SK-N-SH treated with all-trans-retinoic acid at 6 μM for 48 hours (cell line): ENCODE data around the gene DHRS1.

Experiments used
- ATAC-seq: fragments of 200-7000 bp; cut with Tn5 transposase; 3 replicates; pipeline ENCODE4 v1.9.1; 2020; ENCODE audit warnings: mild to moderate bottlenecking, moderate library complexity
- ARNTL ChIP-seq: fragments of 450-650 bp; formaldehyde crosslinking; IDR thresholded peaks from 2 replicates; pipeline ENCODE4 v1.5.0; 2020; ENCODE audit warnings: low read depth, mild to moderate bottlenecking, moderate library complexity, borderline replicate concordance
- BACH2 ChIP-seq: fragments of 250-450 bp; sonication (Bioruptor Pico); IDR thresholded peaks from 2 replicates; pipeline ENCODE4 v1.9.0; 2021; ENCODE audit warnings: mild to moderate bottlenecking, borderline replicate concordance
- CREB5 ChIP-seq: fragments of 250-450 bp; sonication (Bioruptor Pico); IDR thresholded peaks from 2 replicates; pipeline ENCODE4 v1.5.1; 2020; ENCODE audit warnings: low read depth, mild to moderate bottlenecking, moderate library complexity
- CSDC2 ChIP-seq: fragments of 250-450 bp; sonication (Bioruptor Pico); IDR thresholded peaks from 2 replicates; pipeline ENCODE4 v1.5.0; 2020; ENCODE audit warnings: mild to moderate bottlenecking, moderate library complexity
- CSRNP3 ChIP-seq: fragments of 250-450 bp; sonication (Bioruptor Pico); IDR thresholded peaks from 2 replicates; pipeline ENCODE4 v1.5.1; 2021; ENCODE audit warnings: mild to moderate bottlenecking, moderate library complexity
- ESRRG ChIP-seq: fragments of 250-450 bp; sonication (Bioruptor Pico); IDR thresholded peaks from 2 replicates; pipeline ENCODE4 v1.6.1; 2021; ENCODE audit warnings: mild to moderate bottlenecking
- GLIS3 ChIP-seq: fragments of 250-450 bp; sonication (Bioruptor Pico); IDR thresholded peaks from 2 replicates; pipeline ENCODE4 v1.5.0; 2020; ENCODE audit warnings: mild to moderate bottlenecking, moderate library complexity
- ISL1 ChIP-seq: fragments of 250-450 bp; sonication (Bioruptor Pico); IDR thresholded peaks from 2 replicates; pipeline ENCODE4 v2.1.2; 2022; ENCODE audit warnings: mild to moderate bottlenecking, moderate library complexity
- OSR1 ChIP-seq: fragments of 250-450 bp; sonication (Bioruptor Pico); IDR thresholded peaks from 2 replicates; pipeline ENCODE4 v1.8.0; 2022; ENCODE audit warnings: moderate library complexity, mild to moderate bottlenecking, inconsistent platforms
- PATZ1 ChIP-seq: fragments of 250-450 bp; sonication (Bioruptor Pico); IDR thresholded peaks from 2 replicates; pipeline ENCODE4 v1.8.0; 2020; ENCODE audit warnings: mild to moderate bottlenecking, moderate library complexity, borderline replicate concordance
- POU6F1 ChIP-seq: fragments of 250-450 bp; sonication (Bioruptor Pico); IDR thresholded peaks from 2 replicates; pipeline ENCODE4 v1.8.0; 2021; ENCODE audit warnings: low read depth, mild to moderate bottlenecking, moderate library complexity, borderline replicate concordance
- PPARA ChIP-seq: fragments of 250-450 bp; sonication (Bioruptor Pico); IDR thresholded peaks from 2 replicates; pipeline ENCODE4 v1.5.0; 2020; ENCODE audit warnings: mild to moderate bottlenecking, borderline replicate concordance
- RARB ChIP-seq: fragments of 250-450 bp; sonication (Bioruptor Pico); IDR thresholded peaks from 2 replicates; pipeline ENCODE4 v1.8.0; 2021; ENCODE audit warnings: mild to moderate bottlenecking, moderate library complexity
- TCF4 ChIP-seq: fragments of 250-450 bp; sonication (Bioruptor Pico); IDR thresholded peaks from 2 replicates; pipeline ENCODE4 v1.8.0; 2021; ENCODE audit warnings: mild to moderate bottlenecking, moderate library complexity, borderline replicate concordance
- TOX ChIP-seq: fragments of 250-450 bp; sonication (Bioruptor Pico); IDR thresholded peaks from 2 replicates; pipeline ENCODE4 v1.8.0; 2021; ENCODE audit warnings: mild to moderate bottlenecking, moderate library complexity, borderline replicate concordance
- TSHZ2 ChIP-seq: fragments of 250-450 bp; sonication (Bioruptor Pico); IDR thresholded peaks from 2 replicates; pipeline ENCODE4 v1.5.0; 2020; ENCODE audit warnings: mild to moderate bottlenecking, moderate library complexity
- ZC3H10 ChIP-seq: fragments of 250-450 bp; sonication (Bioruptor Pico); IDR thresholded peaks from 2 replicates; pipeline ENCODE4 v1.5.1; 2021; ENCODE audit warnings: mild to moderate bottlenecking, moderate library complexity
- ZFP3 ChIP-seq: fragments of 250-450 bp; sonication (Bioruptor Pico); IDR thresholded peaks from 2 replicates; pipeline ENCODE4 v1.5.0; 2020; ENCODE audit warnings: mild to moderate bottlenecking, moderate library complexity
- ZFP30 ChIP-seq: fragments of 450-650 bp; formaldehyde crosslinking; IDR thresholded peaks from 2 replicates; pipeline ENCODE4 v1.5.0; 2022; ENCODE audit warnings: mild to moderate bottlenecking, moderate library complexity
- ZNF565 ChIP-seq: fragments of 450-650 bp; formaldehyde crosslinking; conservative IDR thresholded peaks from 2 replicates; pipeline ENCODE4 v1.5.0; 2020; ENCODE audit warnings: low read depth, mild to moderate bottlenecking, moderate library complexity
- ZNF70 ChIP-seq: fragments of 450-650 bp; formaldehyde crosslinking; IDR thresholded peaks from 2 replicates; pipeline ENCODE4 v1.5.0; 2020; ENCODE audit warnings: mild to moderate bottlenecking, moderate library complexity
- ZNF8 ChIP-seq: fragments of 450-650 bp; formaldehyde crosslinking; IDR thresholded peaks from 2 replicates; pipeline ENCODE4 v1.5.0; 2020; ENCODE audit warnings: mild to moderate bottlenecking, moderate library complexity

Gene DHRS1

GRCh38 chr14:24315243-24315806, 15.7 kb upstream of the DHRS1 start:
- TF ChIP-seq ZFP3 (CRISPR knock-in tag) (no peak), TCF4 (no peak), TSHZ2 (CRISPR knock-in tag) (no peak), ZC3H10 (no peak), ZFP30 (CRISPR knock-in tag) (no peak), ZNF70 (CRISPR knock-in tag) (no peak), ESRRG (no peak), GLIS3 (CRISPR knock-in tag) (no peak), CSDC2 (CRISPR knock-in tag) (no peak), OSR1 (no peak), CSRNP3 (CRISPR knock-in tag) (no peak), ISL1 (CRISPR knock-in tag) (no peak), CREB5 (CRISPR knock-in tag) (no peak), PATZ1 (CRISPR knock-in tag) (no peak), TOX (CRISPR knock-in tag) (no peak), ARNTL (CRISPR knock-in tag) (no peak), ZNF8 (CRISPR knock-in tag) (no peak), PPARA (no peak)
- ATAC-seq: no peak

GRCh38 chr14:24314377-24315193, 15.0 kb upstream of the DHRS1 start:
- ATAC-seq: no peak
- TF ChIP-seq ARNTL (CRISPR knock-in tag): no peak
- no peak for TF ChIP-seq GLIS3 (CRISPR knock-in tag)
- no peak for TF ChIP-seq ZNF565 (CRISPR knock-in tag)

GRCh38 chr14:24313913-24314312, 14.3 kb upstream of the DHRS1 start:
- TF ChIP-seq BACH2 (CRISPR knock-in tag) (no peak), ZFP3 (CRISPR knock-in tag) (no peak), ZC3H10 (no peak), PPARA (no peak)
- TF ChIP-seq, all 23 proteins: peak for 0
- no peak for ATAC-seq

GRCh38 chr14:24312736-24313507, 13.3 kb upstream of the DHRS1 start:
- ATAC-seq: no peak
- TF ChIP-seq POU6F1 (CRISPR knock-in tag) (no peak), ARNTL (CRISPR knock-in tag) (no peak), ZNF70 (CRISPR knock-in tag) (no peak), RARB (CRISPR knock-in tag) (no peak), TSHZ2 (CRISPR knock-in tag) (no peak)
